HepG2 (cell line): ENCODE measurements around the gene RNH1. TPM values are rescaled to one million over a fixed set of nuclear protein-coding genes. Genes with fewer than 3 reads are reported as not detected.

Source experiments
- BHLHE40 ChIP-seq: IDR thresholded peaks from 2 replicates; pipeline ENCODE4 v1.6.1; 2011; ENCODE audit warnings: low read length, improper control_type of control experiment
- CREB3 ChIP-seq: sonication (generic); formaldehyde crosslinking; IDR thresholded peaks from 2 replicates; pipeline ENCODE4 v1.5.0; 2020; ENCODE audit warnings: missing genetic modification reagents
- HOXA5 ChIP-seq: sonication (generic); formaldehyde crosslinking; IDR thresholded peaks from 2 replicates; pipeline ENCODE4 v1.4.0; 2020; ENCODE audit warnings: missing genetic modification reagents
- MAX ChIP-seq: IDR thresholded peaks from 2 replicates; pipeline ENCODE4 v1.6.1; 2012; ENCODE audit warnings: inconsistent platforms
- NFE2 ChIP-seq: sonication (generic); formaldehyde crosslinking; IDR thresholded peaks from 2 replicates; pipeline ENCODE4 v1.4.0; 2020; ENCODE audit warnings: missing genetic modification reagents
- SKI ChIP-seq: fragments of 450-650 bp; IDR thresholded peaks from one replicate; pipeline ENCODE4 v1.6.1; 2018; ENCODE audit warnings: mild to moderate bottlenecking; ENCODE audit not compliant: partially characterized antibody
- USF2 ChIP-seq, 2 experiments: sonication (generic) in 1 of 2; formaldehyde crosslinking in 1 of 2; IDR thresholded peaks; 2 replicates each; pipeline versions ENCODE4 v1.5.1 to v1.6.1; 2011 to 2020; ENCODE audit warnings: borderline replicate concordance in 1 of 2, low read depth in 1 of 2, low read length in 1 of 2, mild to moderate bottlenecking in 1 of 2, missing genetic modification reagents in 1 of 2, moderate library complexity in 1 of 2
- ZFP37 ChIP-seq: sonication (generic); formaldehyde crosslinking; IDR thresholded peaks from 2 replicates; pipeline ENCODE4 v1.4.0; 2020; ENCODE audit warnings: missing genetic modification reagents, borderline replicate concordance
- ZFP90 ChIP-seq: sonication (generic); formaldehyde crosslinking; IDR thresholded peaks from 2 replicates; pipeline ENCODE4 v1.8.0; 2022; ENCODE audit warnings: missing genetic modification reagents, mild to moderate bottlenecking, inconsistent platforms, borderline replicate concordance
- ZFY ChIP-seq: sonication (generic); formaldehyde crosslinking; IDR thresholded peaks from 2 replicates; pipeline ENCODE4 v1.4.0; 2020; ENCODE audit warnings: missing genetic modification reagents
- ZNF232 ChIP-seq: sonication (generic); formaldehyde crosslinking; IDR thresholded peaks from 2 replicates; pipeline ENCODE4 v1.4.0; 2020; ENCODE audit warnings: missing genetic modification reagents, borderline replicate concordance
- ZNF24 ChIP-seq: fragments of 450-650 bp; IDR thresholded peaks from 2 replicates; pipeline ENCODE4 v1.6.1; 2017; ENCODE audit warnings: antibody characterized with exemption, mild to moderate bottlenecking
- ZNF33A ChIP-seq: sonication (generic); formaldehyde crosslinking; IDR thresholded peaks from 2 replicates; pipeline ENCODE4 v1.5.1; 2020; ENCODE audit warnings: missing genetic modification reagents, mild to moderate bottlenecking, moderate library complexity, borderline replicate concordance
- ZNF512 ChIP-seq: sonication (generic); formaldehyde crosslinking; IDR thresholded peaks from 2 replicates; pipeline ENCODE4 v1.4.0; 2020; ENCODE audit warnings: mild to moderate bottlenecking, missing genetic modification reagents
- ZNF564 ChIP-seq: sonication (generic); formaldehyde crosslinking; IDR thresholded peaks from 2 replicates; pipeline ENCODE4 v1.8.1; 2023; ENCODE audit warnings: mild to moderate bottlenecking, missing genetic modification reagents
- ZNF678 ChIP-seq: sonication (generic); formaldehyde crosslinking; IDR thresholded peaks from 2 replicates; pipeline ENCODE4 v1.4.0; 2020; ENCODE audit warnings: mild to moderate bottlenecking, missing genetic modification reagents
- ZNF687 ChIP-seq: sonication (generic); formaldehyde crosslinking; IDR thresholded peaks from 2 replicates; pipeline ENCODE4 v1.5.1; 2020; ENCODE audit warnings: mild to moderate bottlenecking, missing genetic modification reagents, moderate library complexity
- ZNF780A ChIP-seq: sonication (generic); formaldehyde crosslinking; IDR thresholded peaks from 2 replicates; pipeline ENCODE4 v1.8.0; 2022; ENCODE audit warnings: mild to moderate bottlenecking, missing genetic modification reagents, moderate library complexity
- ZNF782 ChIP-seq: sonication (generic); formaldehyde crosslinking; IDR thresholded peaks from 2 replicates; pipeline ENCODE4 v1.4.0; 2020; ENCODE audit warnings: missing genetic modification reagents, mild to moderate bottlenecking, borderline replicate concordance
- ZNF83 ChIP-seq: sonication (generic); formaldehyde crosslinking; IDR thresholded peaks from 2 replicates; pipeline ENCODE4 v1.4.0; 2020; ENCODE audit warnings: missing genetic modification reagents, mild to moderate bottlenecking, borderline replicate concordance
- polyA plus RNA-seq, 8 experiments: library from polyadenylated mRNA; depleted of rRNA in 3 of 8; stranded (reverse) in 7 of 8; unstranded in 1 of 8; fragments of >200 nt; fragmentation: Illumina TruSeq in 4 of 8; extraction: Trizol in 4 of 8; gene quantifications; 2 replicates each; pipeline versions ENCODE4 v1.2.1 to v1.2.3, GENCODE V29; 2011 to 2016; ENCODE audit warnings: low read depth in 4 of 8, missing spikeins in 1 of 8, mixed read lengths in 1 of 8; ENCODE audit not compliant: insufficient read depth in 1 of 8
- total RNA-seq, 5 experiments: library from RNA; depleted of rRNA; stranded (reverse); fragments of >200 nt; fragmentation: Illumina TruSeq; extraction: Trizol; gene quantifications; 2 replicates each; pipeline ENCODE4 v1.2.3, GENCODE V29; 2016; ENCODE audit warnings: low read depth in 1 of 5

RNH1 gene
- total and polyA plus RNA-seq, 2 of the 13 experiments (the other 11 are each of a cell fraction or from before 2014, with no cell fraction given), result 36.0 to 74.1 TPM

- no peak for TF ChIP-seq USF2 (IDR thresholded peaks at IDR 0.05; ENCODE audit: low read depth, low read length)
- peak; percentile 65; the same call in 1 of the 2 replicates for TF ChIP-seq USF2 (CRISPR knock-in tag; IDR thresholded peaks at IDR 0.05; ENCODE audit: borderline replicate concordance)
- TF ChIP-seq SKI, result no peak
- peak; percentile 79 for TF ChIP-seq MAX
- no peak for TF ChIP-seq ZNF782 (CRISPR knock-in tag)
- no peak for TF ChIP-seq ZFP37 (CRISPR knock-in tag)
- no peak for TF ChIP-seq ZNF83 (CRISPR knock-in tag)
- no peak for TF ChIP-seq ZNF780A (CRISPR knock-in tag)
- TF ChIP-seq NFE2 (CRISPR knock-in tag), result no peak
- no peak for TF ChIP-seq ZNF24
- no peak for TF ChIP-seq ZNF232 (CRISPR knock-in tag)
- TF ChIP-seq ZNF564 (CRISPR knock-in tag), result no peak
- TF ChIP-seq ZNF678, result 0 out of 2 replicates have a peak, but pooled peaks have one; percentile 38
- no peak for TF ChIP-seq ZNF33A (CRISPR knock-in tag)
- TF ChIP-seq HOXA5 (CRISPR knock-in tag), result no peak
- TF ChIP-seq ZFP90 (CRISPR knock-in tag), result no peak
- TF ChIP-seq ZNF512, result no peak
- peak; percentile 38 for TF ChIP-seq ZNF687 (CRISPR knock-in tag)
- TF ChIP-seq BHLHE40, result peak; percentile 96
- TF ChIP-seq ZFY (CRISPR knock-in tag), result no peak
- TF ChIP-seq CREB3 (CRISPR knock-in tag), result no peak
Measured at GRCh38 chr11:536841-537621, 30.0 kb upstream of the RNH1 start, which contains the start of gene LRRC56 (continued).
